GM12872 (cell line): ENCODE measurements around the gene ATF6B.

ENCODE experiments used
- TF ChIP-seq, protein P1 (sequence below): IDR thresholded peaks from 3 replicates; pipeline ENCODE4 v1.5.1; 2011; ENCODE audit warnings: low read depth, mild to moderate bottlenecking, low read length, moderate library complexity; ENCODE audit not compliant: insufficient read depth

The ATF6B gene

DNA sequence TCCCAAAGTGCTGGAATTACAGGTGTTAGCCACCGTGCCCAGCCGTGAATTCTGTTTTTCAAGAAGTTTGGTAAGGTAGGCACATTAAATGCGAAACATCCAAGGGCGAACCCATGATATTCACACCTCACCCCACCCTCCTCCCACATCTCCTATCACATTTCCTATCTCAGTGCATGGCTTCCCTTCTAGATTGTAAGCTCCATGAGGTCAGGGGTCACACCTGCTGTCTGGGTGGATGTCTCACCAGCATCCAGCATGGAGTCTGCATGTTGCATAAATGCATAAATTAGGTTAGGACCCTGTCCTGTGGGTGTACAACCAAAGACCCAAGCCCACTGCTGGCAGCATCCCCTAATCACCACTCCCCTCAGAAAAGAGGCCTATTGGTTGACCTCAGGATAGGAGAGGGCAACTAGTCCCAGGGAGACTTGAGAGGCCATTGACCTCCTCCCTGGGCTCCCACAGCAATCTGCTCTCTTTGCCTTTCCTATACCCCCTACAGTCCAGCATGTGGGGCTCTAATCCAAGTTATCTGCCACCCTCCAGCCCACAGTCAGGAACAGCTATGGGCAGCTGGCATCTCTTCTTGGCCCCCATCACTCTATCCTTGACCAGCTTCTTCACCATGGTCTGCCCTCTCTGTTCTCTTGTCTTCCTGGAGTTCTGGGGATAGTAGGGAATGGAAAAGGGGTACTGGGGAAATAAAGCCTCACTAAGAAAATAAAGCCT lies 19.5 kb upstream of the ATF6B start:
- TF ChIP-seq, protein P1, sequence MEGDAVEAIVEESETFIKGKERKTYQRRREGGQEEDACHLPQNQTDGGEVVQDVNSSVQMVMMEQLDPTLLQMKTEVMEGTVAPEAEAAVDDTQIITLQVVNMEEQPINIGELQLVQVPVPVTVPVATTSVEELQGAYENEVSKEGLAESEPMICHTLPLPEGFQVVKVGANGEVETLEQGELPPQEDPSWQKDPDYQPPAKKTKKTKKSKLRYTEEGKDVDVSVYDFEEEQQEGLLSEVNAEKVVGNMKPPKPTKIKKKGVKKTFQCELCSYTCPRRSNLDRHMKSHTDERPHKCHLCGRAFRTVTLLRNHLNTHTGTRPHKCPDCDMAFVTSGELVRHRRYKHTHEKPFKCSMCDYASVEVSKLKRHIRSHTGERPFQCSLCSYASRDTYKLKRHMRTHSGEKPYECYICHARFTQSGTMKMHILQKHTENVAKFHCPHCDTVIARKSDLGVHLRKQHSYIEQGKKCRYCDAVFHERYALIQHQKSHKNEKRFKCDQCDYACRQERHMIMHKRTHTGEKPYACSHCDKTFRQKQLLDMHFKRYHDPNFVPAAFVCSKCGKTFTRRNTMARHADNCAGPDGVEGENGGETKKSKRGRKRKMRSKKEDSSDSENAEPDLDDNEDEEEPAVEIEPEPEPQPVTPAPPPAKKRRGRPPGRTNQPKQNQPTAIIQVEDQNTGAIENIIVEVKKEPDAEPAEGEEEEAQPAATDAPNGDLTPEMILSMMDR, result no peak; the same call in 2 of the 3 replicates

DNA sequence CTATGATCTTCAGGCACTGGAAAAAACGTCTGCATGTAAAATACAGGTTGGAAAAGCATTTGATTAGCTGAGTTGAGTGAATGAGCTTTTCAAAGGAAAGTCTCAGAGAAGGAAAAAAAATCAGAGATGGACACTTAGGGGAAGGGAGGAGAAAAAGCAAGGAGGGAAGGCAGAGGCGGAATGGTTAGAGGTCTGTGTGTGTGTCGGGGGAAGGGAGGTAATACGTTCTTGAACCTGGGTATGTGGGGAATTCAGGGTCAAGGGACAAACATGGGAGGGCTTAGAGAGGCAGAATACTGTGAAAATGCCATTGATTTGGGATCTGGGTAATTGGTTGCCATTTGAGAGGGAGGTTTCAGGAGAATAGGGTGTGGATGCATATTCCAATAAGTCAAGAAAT lies 18.6 kb upstream of the ATF6B start:
- TF ChIP-seq, protein P1, result no peak

DNA sequence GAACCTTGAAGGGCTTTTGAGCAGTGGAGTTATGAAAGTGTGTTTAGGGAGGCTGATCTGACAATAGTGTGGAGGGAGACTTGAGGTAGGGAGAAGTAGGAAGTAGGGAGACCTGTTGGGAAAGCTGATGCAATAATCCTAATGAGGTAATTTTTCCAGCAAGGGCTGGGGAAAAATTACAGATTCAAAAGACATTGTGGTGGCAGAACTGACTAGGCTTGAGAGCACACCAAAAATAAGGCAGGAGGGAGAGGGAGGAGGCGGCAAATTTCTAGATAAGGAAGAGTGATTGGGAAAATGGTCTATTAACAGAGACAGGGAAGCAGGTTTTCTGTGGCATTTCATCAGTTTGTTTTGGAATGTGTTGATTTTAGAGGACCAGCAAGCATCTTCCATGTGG lies 18.2 kb upstream of the ATF6B start:
- TF ChIP-seq, protein P1, result no peak

DNA sequence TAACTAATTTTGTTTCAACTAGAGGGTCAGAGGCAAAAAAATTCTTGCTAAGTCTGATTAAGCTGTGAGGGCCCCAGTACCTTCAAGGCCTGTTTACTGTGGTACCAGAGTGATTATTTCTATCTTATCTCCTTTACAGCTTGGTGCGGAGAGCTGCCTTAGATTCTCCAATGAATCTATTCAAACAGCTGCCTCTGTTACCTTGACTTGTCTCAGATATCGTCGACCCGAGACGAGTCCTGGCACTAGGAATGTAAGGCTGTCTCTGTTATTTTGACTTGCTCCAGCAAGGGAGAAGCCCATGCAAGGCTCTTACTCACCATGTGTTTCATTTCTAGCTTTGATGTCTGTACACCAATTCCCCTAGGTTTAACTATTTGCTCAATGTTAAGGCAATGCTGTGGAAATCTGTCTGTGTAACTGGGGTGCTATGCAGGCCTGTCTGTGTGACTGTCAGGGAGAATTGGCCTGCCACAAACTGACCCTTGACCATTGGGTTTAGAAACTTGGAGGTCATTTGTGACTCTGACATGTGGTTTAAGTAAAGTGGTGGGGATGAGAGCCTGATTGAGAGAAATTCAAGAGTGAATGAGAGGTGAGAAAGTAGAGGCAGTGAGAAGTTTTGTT lies 12.5 kb upstream of the ATF6B start:
- TF ChIP-seq, protein P1, result no peak

DNA sequence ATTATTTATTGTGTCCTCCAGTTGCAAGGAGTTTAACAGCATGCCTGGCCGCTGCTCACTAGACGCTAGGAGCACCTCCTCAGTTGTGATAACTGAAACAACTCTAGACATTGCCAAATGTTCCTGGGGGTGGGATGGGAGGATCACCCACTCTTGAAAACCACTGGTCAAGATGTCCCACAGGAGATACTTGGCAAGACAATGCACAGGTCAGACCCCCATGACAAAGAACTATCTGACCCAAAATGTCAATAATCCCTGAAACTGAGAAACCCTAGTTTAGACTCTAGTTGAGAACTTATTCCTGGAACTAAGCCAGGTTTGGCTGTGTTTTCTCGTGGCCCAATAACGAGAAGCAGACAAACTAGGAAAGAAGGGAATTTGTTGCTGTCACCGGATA lies 11.5 kb upstream of the ATF6B start:
- TF ChIP-seq, protein P1, result no peak

DNA sequence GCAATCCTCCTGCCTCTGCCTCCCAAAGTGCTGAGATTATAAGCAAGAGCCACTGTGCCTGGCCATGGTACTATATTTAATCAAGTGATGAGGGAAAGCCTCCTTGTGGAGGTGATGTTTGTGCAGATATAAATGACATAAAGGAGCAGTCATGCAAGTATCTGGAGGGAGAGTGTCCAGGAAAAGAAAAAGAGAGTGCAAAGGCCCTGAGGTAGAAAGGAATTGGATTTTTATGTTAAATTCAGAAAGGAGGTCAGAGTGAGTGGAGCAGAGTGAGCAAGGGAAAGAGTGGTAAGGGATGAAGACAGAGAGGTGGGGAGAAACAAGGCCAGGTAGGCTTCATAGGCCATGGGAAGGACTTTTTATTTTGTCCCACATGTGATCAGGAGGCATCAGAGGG lies 9.4 kb upstream of the ATF6B start:
- TF ChIP-seq, protein P1, result no peak

DNA sequence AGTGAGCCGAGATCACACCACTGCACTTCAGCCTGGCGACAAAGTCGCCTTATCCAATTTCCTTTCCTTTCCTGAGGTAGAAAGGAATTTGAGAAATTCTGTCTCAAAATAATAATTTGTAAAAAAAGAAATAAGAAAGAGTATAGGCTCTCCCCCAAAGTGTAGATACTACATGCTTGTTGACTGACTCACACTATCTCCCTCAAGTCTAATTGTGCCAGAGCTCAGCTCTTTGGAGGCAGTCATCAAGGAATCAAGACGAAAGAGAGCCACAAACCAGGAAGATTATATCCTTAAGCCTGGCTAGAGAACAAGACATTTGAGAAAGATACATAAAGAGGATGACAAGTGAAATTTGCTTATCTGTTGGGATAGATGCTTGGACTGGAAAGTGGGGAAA lies 5.7 kb upstream of the ATF6B start:
- TF ChIP-seq, protein P1, result no peak
